K562 (cell line): ENCODE data around the gene CCL2. TPM values are rescaled to one million over a fixed set of nuclear protein-coding genes. Genes with fewer than 3 reads are reported as not detected.

Experiments
- ATAC-seq: fragments of 200-7000 bp; cut with Tn5 transposase; 3 replicates; pipeline ENCODE4 v1.9.1; 2020; ENCODE audit warnings: moderate library complexity
- BruUV-seq: library from RNA; stranded (reverse); fragments of 400-500 nt; replicated peaks from 2 replicates; lab custom pipeline; 2021; lab: Mats Ljungman, UMichigan
- CTCF ChIA-PET: fragments of 300-600 bp; formaldehyde crosslinking; extraction: SDS; loops from one replicate; lab custom pipeline; 2021; ENCODE audit warnings: low intra/inter-chr PET ratio; lab: Yijun Ruan, JAX
- POLR2A ChIA-PET: fragments of 300-600, 350-650 bp; sonication (Branson Sonifier 250); formaldehyde crosslinking; extraction: SDS; loops from one replicate; lab custom pipeline; 2021; ENCODE audit warnings: antibody characterized with exemption, inconsistent platforms; lab: Yijun Ruan, JAX
- DNase-seq, 4 experiments: peaks; one replicate each; pipeline versions ENCODE4 v3.0.0 to v3.0.0-alpha.2; 2011 to 2018; ENCODE audit warnings: low spot score in 3 of 4, mixed read lengths in 3 of 4; ENCODE audit errors: extremely low read depth in 1 of 4
- FAIRE-seq: peaks from 2 replicates; lab custom pipeline; 2011; peaks lifted over from hg19 to GRCh38; lab: Jason Lieb, UNC
- H2AFZ ChIP-seq: 2 replicates; pipeline ENCODE4 v1.6.0; 2011; ENCODE audit warnings: low read depth, low read length, control low read depth, inconsistent platforms
- H3K27ac ChIP-seq: fragments of 200-600 bp; 3 replicates; pipeline ENCODE4 v1.8.0; 2011; ENCODE audit warnings: low read depth, mild to moderate bottlenecking, control low read depth, inconsistent platforms, low read length, moderate library complexity, mixed read lengths; ENCODE audit errors: extremely low read depth
- H3K27me3 ChIP-seq, 2 experiments: fragments of 300-600 bp in 1 of 2; 2 replicates in 1 of 2; 3 replicates in 1 of 2; pipeline versions ENCODE4 v1.6.0 to v1.8.0; 2011; ENCODE audit warnings: inconsistent platforms in 2 of 2, low read length in 2 of 2, mild to moderate bottlenecking in 1 of 2, mixed read lengths in 1 of 2, moderate library complexity in 1 of 2; ENCODE audit not compliant: control insufficient read depth in 2 of 2, insufficient read depth in 2 of 2
- H3K36me3 ChIP-seq: fragments of 300-600 bp; 3 replicates; pipeline ENCODE4 v1.8.0; 2011; ENCODE audit warnings: mild to moderate bottlenecking, low read length, inconsistent platforms; ENCODE audit not compliant: control insufficient read depth, insufficient read depth
- H3K4me1 ChIP-seq, 2 experiments: fragments of 200-600 bp in 1 of 2; replicated peaks in 1 of 2; 2 replicates in 1 of 2; 3 replicates in 1 of 2; pipeline versions ENCODE4 v1.5.1 to v1.8.0; 2011; ENCODE audit warnings: inconsistent platforms in 2 of 2, low read length in 2 of 2, mild to moderate bottlenecking in 1 of 2, mixed read lengths in 1 of 2, moderate library complexity in 1 of 2; ENCODE audit not compliant: control insufficient read depth in 2 of 2, insufficient read depth in 2 of 2
- H3K4me2 ChIP-seq: 2 replicates; pipeline ENCODE4 v1.6.1; 2011; ENCODE audit warnings: low read length, control low read depth, inconsistent platforms, mixed read lengths; ENCODE audit not compliant: insufficient read depth
- H3K4me3 ChIP-seq: fragments of 200-600 bp; sonication (generic), shearing (Covaris generic); 2 replicates; pipeline ENCODE4 v1.5.1; 2016; ENCODE audit warnings: control low read depth, inconsistent platforms
- H3K79me2 ChIP-seq: fragments of 200-600 bp; 3 replicates; pipeline ENCODE4 v1.8.0; 2011; ENCODE audit warnings: low read length, inconsistent platforms; ENCODE audit not compliant: control insufficient read depth, insufficient read depth
- H3K9ac ChIP-seq, 2 experiments: 2 replicates each; pipeline versions ENCODE4 v1.6.0 to v1.6.1; 2011; ENCODE audit warnings: low read depth in 2 of 2, low read length in 2 of 2, control low read depth in 1 of 2, inconsistent platforms in 1 of 2, mild to moderate bottlenecking in 1 of 2, mixed read lengths in 1 of 2; ENCODE audit not compliant: insufficient read depth in 1 of 2
- H3K9me1 ChIP-seq: one replicate; pipeline ENCODE4 v1.6.0; 2011; ENCODE audit warnings: inconsistent platforms, mild to moderate bottlenecking, low read length, moderate library complexity; ENCODE audit not compliant: control insufficient read depth, insufficient read depth
- H3K9me3 ChIP-seq: replicated peaks from 2 replicates; pipeline ENCODE4 v1.5.1; 2011; ENCODE audit warnings: low read depth, low read length, inconsistent platforms; ENCODE audit not compliant: control insufficient read depth, insufficient read depth
- H4K20me1 ChIP-seq: replicated peaks from 2 replicates; pipeline ENCODE4 v1.6.1; 2011; ENCODE audit warnings: low read length, inconsistent platforms, mixed read lengths; ENCODE audit not compliant: control insufficient read depth, insufficient read depth
- CBFA2T2 ChIP-seq: fragments of 450-650 bp; conservative IDR thresholded peaks from 2 replicates; pipeline ENCODE4 v1.6.1; 2017; ENCODE audit warnings: mild to moderate bottlenecking
- HCFC1 ChIP-seq: IDR thresholded peaks from 2 replicates; pipeline ENCODE4 v1.6.1; 2012; ENCODE audit warnings: low read depth, low read length, improper control_type of control experiment
- PTBP1 ChIP-seq: fragments of 200-400 bp; formaldehyde crosslinking; IDR thresholded peaks from 2 replicates; pipeline ENCODE4 v1.6.1; 2017; ENCODE audit warnings: low read depth, low read length
- SMARCB1 ChIP-seq: IDR thresholded peaks from 2 replicates; pipeline ENCODE4 v1.6.1; 2011; ENCODE audit warnings: improper control_type of control experiment, low read depth; ENCODE audit not compliant: insufficient read length
- ZFP36 ChIP-seq: fragments of 150-350 bp; IDR thresholded peaks from 2 replicates; pipeline ENCODE4 v1.6.1; 2018; ENCODE audit warnings: low read length, low read depth; ENCODE audit not compliant: partially characterized antibody
- ZNF354B ChIP-seq: fragments of 250-450 bp; sonication (Bioruptor Pico); IDR thresholded peaks from 2 replicates; pipeline ENCODE4 v1.4.0; 2020
- ZZZ3 ChIP-seq: fragments of 450-650 bp; IDR thresholded peaks from 2 replicates; pipeline ENCODE4 v1.6.1; 2016; ENCODE audit warnings: antibody characterized with exemption, mild to moderate bottlenecking, moderate library complexity
- WGBS: fragments of 100-300 bp; shearing (Covaris generic); methylation state at CpG from one replicate; pipeline ENCODE4 v1.1.6; 2016; ENCODE audit warnings: low coverage, mixed read lengths; ENCODE audit not compliant: insufficient coverage; ENCODE audit errors: missing lambda C conversion rate; 5-methylcytosine and 5-hydroxymethylcytosine counted together
- in situ Hi-C: fragments of 300-500 bp; cut with MboI; formaldehyde crosslinking; loops from 4 replicates; pipeline ENCODE4 v1.15.0; 2018; ENCODE audit warnings: inconsistent platforms, mixed read lengths
- intact Hi-C: fragments of 100-400 bp; cut with micrococcal nuclease; formaldehyde crosslinking; loops from 2 replicates; pipeline ENCODE4 v1.14.2; 2022
- polyA plus RNA-seq, 8 experiments: library from polyadenylated mRNA; depleted of rRNA in 4 of 8; stranded (reverse) in 5 of 8; unstranded in 3 of 8; fragments of >200 nt; fragmentation: Nextera tagmentation in 2 of 8; fragmentation: Illumina TruSeq in 1 of 8; extraction: Ambion mirVana in 2 of 8; extraction: Trizol in 1 of 8; gene quantifications; 2 replicates each; pipeline versions ENCODE4 v1.2.1 to v1.2.3, GENCODE V29; 2011 to 2014; ENCODE audit warnings: inconsistent platforms in 1 of 8, missing spikeins in 1 of 8
- total RNA-seq, 7 experiments: library from RNA; depleted of rRNA in 6 of 7; stranded (reverse); fragments of >200 nt in 6 of 7; fragmentation: Illumina TruSeq in 2 of 7; extraction: Trizol in 2 of 7; gene quantifications; 2 replicates each; pipeline versions ENCODE4 v1.2.1 to v1.2.3, GENCODE V29; 2011 to 2021; ENCODE audit warnings: low replicate concordance in 1 of 7
- TF ChIP-seq, protein P1 (sequence below): fragments of 450-650 bp; formaldehyde crosslinking; IDR thresholded peaks from 2 replicates; pipeline ENCODE4 v1.4.0; 2020; ENCODE audit warnings: mild to moderate bottlenecking, moderate library complexity
- TF ChIP-seq, protein P2 (sequence below): sonication (generic); formaldehyde crosslinking; IDR thresholded peaks from 2 replicates; pipeline ENCODE4 v1.8.1; 2023; ENCODE audit warnings: mild to moderate bottlenecking, missing genetic modification reagents
- TF ChIP-seq, protein P3 (sequence below): fragments of 450-650 bp; IDR thresholded peaks from 2 replicates; pipeline ENCODE4 v1.6.1; 2017; ENCODE audit warnings: mild to moderate bottlenecking, moderate library complexity
- TF ChIP-seq, protein P4 (sequence below): IDR thresholded peaks from 2 replicates; pipeline ENCODE4 v1.6.1; 2012; ENCODE audit warnings: low read depth, low read length, improper control_type of control experiment, borderline replicate concordance

The CCL2 gene
- total and polyA plus RNA-seq, 9 of the 15 experiments (the other 6 are each of a cell fraction or from before 2014, with no cell fraction given): 0.54 to 5.4 (median 0.88) TPM

DNA sequence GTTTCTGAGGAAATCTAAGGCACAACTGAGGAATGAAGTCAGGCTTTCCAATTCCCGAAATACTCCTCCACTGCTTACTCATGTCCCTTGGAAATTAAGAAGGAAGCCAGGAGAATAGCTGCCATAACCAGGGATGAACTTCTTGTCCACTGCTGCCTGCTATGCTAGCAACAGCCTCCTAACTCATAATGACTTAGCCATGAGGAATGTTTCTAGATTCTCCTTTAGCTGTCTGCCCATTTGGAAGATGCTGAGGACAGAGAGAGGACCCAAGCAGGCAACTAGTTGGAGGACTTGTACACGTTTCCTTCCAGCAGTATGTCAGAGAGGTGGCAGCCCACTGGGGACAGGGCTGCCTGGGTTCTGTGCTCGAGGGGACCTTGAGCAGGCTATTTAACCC, 939 bp upstream of the CCL2 start (continued):
- no peak for TF ChIP-seq ZFP36
- no peak for TF ChIP-seq PTBP1
- TF ChIP-seq, protein P1, sequence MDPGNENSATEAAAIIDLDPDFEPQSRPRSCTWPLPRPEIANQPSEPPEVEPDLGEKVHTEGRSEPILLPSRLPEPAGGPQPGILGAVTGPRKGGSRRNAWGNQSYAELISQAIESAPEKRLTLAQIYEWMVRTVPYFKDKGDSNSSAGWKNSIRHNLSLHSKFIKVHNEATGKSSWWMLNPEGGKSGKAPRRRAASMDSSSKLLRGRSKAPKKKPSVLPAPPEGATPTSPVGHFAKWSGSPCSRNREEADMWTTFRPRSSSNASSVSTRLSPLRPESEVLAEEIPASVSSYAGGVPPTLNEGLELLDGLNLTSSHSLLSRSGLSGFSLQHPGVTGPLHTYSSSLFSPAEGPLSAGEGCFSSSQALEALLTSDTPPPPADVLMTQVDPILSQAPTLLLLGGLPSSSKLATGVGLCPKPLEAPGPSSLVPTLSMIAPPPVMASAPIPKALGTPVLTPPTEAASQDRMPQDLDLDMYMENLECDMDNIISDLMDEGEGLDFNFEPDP (CRISPR knock-in tag): no peak

DNA sequence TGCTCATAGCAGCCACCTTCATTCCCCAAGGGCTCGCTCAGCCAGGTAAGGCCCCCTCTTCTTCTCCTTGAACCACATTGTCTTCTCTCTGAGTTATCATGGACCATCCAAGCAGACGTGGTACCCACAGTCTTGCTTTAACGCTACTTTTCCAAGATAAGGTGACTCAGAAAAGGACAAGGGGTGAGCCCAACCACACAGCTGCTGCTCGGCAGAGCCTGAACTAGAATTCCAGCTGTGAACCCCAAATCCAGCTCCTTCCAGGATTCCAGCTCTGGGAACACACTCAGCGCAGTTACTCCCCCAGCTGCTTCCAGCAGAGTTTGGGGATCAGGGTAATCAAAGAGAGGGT, 272 bp downstream of the CCL2 start:
- peak overlapping the region; percentile 45; the same call in 1 of the 2 replicates for H3K4me2 ChIP-seq
- TF ChIP-seq, protein P2, sequence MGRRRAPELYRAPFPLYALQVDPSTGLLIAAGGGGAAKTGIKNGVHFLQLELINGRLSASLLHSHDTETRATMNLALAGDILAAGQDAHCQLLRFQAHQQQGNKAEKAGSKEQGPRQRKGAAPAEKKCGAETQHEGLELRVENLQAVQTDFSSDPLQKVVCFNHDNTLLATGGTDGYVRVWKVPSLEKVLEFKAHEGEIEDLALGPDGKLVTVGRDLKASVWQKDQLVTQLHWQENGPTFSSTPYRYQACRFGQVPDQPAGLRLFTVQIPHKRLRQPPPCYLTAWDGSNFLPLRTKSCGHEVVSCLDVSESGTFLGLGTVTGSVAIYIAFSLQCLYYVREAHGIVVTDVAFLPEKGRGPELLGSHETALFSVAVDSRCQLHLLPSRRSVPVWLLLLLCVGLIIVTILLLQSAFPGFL (CRISPR knock-in tag): no peak
- TF ChIP-seq, protein P3, sequence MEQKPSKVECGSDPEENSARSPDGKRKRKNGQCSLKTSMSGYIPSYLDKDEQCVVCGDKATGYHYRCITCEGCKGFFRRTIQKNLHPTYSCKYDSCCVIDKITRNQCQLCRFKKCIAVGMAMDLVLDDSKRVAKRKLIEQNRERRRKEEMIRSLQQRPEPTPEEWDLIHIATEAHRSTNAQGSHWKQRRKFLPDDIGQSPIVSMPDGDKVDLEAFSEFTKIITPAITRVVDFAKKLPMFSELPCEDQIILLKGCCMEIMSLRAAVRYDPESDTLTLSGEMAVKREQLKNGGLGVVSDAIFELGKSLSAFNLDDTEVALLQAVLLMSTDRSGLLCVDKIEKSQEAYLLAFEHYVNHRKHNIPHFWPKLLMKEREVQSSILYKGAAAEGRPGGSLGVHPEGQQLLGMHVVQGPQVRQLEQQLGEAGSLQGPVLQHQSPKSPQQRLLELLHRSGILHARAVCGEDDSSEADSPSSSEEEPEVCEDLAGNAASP: no peak
- TF ChIP-seq SMARCB1 (no peak), HCFC1 (no peak), ZZZ3 (no peak), ZNF354B (no peak), CBFA2T2 (no peak)
- TF ChIP-seq, protein P4, sequence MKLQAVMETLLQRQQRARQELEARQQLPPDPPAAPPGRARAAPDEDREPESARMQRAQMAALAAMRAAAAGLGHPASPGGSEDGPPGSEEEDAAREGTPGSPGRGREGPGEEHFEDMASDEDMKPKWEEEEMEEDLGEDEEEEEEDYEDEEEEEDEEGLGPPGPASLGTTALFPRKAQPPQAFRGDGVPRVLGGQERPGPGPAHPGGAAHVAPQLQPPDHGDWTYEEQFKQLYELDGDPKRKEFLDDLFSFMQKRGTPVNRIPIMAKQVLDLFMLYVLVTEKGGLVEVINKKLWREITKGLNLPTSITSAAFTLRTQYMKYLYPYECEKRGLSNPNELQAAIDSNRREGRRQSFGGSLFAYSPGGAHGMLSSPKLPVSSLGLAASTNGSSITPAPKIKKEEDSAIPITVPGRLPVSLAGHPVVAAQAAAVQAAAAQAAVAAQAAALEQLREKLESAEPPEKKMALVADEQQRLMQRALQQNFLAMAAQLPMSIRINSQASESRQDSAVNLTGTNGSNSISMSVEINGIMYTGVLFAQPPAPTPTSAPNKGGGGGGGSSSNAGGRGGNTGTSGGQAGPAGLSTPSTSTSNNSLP: no peak
- TF ChIP-seq, all 486 proteins: peak for 0
- H3K27ac ChIP-seq: no peak overlapping the region
- in situ Hi-C loops (no loop called here), intact Hi-C loops (no loop called here)
- no peaks in the 10 kb centered on the region for H3K36me3 ChIP-seq
- H3K27me3 ChIP-seq: peaks cover 0 to 3% of the 10 kb centered on the region in 2 experiments; a peak in 3 of 5 replicates
- no peak for ATAC-seq
- H3K4me3 ChIP-seq: no peak overlapping the region
- FAIRE-seq: no peak
- H2AFZ ChIP-seq: 0 out of 2 replicates have a peak overlapping the region, but pooled peaks have one; percentile 34
- no peak overlapping the region for H3K9ac ChIP-seq
- DNase-seq: no peak
- 0% methylated on average over 5 of the region's 5 CpGs for WGBS
- no peaks in the 10 kb centered on the region for H3K9me1 ChIP-seq
- ChIA-PET POLR2A (interaction anchor here (1.2 kb wide), 1 partner anchor 99 kb away, joined by 4 read pairs; no protein-coding TSS in a partner anchor), CTCF (no interaction called here)
- BruUV-seq: no TSS peak
- H3K9me3 ChIP-seq: no peaks in the 10 kb centered on the region
- peaks cover 2% of the 10 kb centered on the region; the same call in 1 of the 2 replicates for H4K20me1 ChIP-seq
- H3K4me1 ChIP-seq: peaks cover 7 to 16% of the 10 kb centered on the region in 2 experiments; a peak in 4 of 5 replicates
- no peaks in the 10 kb centered on the region for H3K79me2 ChIP-seq
